GM19099 (cell line): ENCODE data around the gene DMP1.

Experiments
- POLR2A ChIP-seq: IDR thresholded peaks from 3 replicates; pipeline ENCODE4 v1.6.1; 2011; ENCODE audit warnings: low read depth; ENCODE audit not compliant: insufficient read length; ENCODE audit errors: extremely low read depth

Gene DMP1

GRCh38 chr4:87659247-87659931 lies 9.3 kb downstream of the DMP1 start:
- no peak for TF ChIP-seq POLR2A

- no peak for TF ChIP-seq POLR2A
These were observed 12.8 kb downstream of the DMP1 start for GRCh38 chr4:87662871-87663270.

DNA sequence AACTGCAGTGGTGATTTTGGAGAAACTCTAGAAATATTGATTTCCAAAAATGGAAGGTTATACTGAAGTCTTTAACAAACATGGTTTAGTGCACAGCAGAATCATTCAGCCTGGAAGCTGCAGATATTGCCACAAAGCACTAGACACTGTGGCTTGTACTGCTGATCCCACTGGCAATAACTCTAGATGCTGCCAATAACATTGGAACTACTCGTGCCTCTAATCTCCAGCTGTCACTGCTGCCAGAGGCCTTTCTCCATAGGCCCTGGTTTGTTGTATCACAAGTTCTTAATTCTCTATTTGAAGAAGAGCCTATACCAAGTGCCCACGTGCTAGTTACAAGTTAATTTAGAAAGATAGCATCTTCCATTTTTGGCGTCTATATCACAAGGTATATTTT lies 19.3 kb downstream of the DMP1 start:
- TF ChIP-seq POLR2A = no peak

DNA sequence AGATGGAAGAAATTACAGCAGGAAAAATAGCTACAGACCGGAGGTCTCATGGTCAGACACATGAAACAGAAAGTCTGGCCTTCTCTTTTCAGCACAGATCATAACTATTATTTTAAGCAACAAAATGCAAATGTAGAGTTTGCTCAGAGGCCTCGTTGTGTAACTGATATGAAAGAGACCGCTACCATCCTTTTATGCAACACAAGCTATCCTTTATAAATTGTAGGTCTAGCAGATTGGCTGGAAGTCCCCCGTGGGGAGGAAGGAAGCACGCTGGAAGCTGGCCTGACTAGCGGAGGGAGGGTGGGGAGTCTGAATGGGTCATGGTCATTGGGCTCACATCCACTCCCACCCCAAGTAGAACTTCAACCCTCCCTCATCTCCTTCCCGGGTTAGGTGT lies 27.7 kb downstream of the DMP1 start:
- no peak for TF ChIP-seq POLR2A

- no peak for TF ChIP-seq POLR2A
These were observed 29.5 kb downstream of the DMP1 start for GRCh38 chr4:87679449-87680169.

DNA sequence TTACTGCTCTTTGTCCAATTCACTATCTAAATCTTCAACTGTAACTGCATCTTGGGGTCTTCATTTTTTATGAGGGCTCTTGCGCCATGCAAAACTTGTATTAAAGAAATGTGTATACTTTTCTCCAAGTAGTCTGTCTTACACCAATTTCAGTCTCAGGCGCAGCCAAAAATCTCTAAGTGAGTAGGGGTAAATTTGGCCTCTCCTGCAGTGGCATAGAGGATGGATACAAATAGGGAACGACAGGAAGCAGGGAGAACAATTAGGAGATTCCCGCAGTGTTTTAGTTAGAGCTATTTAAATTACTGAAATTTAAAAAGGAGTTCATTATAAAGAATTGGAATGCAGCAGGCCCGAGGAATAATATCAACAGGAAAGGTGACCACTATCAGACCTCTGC lies 30.2 kb downstream of the DMP1 start:
- no peak for TF ChIP-seq POLR2A

GRCh38 chr4:87688316-87688715 lies 38.2 kb downstream of the DMP1 start:
- TF ChIP-seq POLR2A = no peak

GRCh38 chr4:87697272-87697671 lies 47.2 kb downstream of the DMP1 start:
- no peak for TF ChIP-seq POLR2A

GRCh38 chr4:87697945-87698344 lies 47.9 kb downstream of the DMP1 start:
- TF ChIP-seq POLR2A = no peak

DNA sequence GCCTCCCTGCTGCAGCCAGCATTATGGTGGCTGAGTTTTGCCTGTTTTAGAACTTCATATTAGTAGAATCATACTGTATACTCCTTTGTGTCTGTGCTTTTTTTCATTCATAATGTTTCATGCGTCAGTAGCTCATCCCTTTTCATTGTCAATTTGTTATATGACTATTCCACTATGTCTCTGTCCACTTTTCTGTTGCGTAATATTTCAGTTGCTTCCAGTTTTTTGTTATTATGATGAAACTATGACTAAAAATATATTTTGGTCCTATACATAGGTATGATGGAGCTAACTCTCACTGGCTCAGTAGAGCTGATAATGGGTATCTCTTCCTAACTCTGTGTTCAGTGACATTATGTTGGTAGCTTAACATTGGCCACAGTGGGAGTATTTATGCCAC lies 48.3 kb downstream of the DMP1 start:
- no peak for TF ChIP-seq POLR2A

DNA sequence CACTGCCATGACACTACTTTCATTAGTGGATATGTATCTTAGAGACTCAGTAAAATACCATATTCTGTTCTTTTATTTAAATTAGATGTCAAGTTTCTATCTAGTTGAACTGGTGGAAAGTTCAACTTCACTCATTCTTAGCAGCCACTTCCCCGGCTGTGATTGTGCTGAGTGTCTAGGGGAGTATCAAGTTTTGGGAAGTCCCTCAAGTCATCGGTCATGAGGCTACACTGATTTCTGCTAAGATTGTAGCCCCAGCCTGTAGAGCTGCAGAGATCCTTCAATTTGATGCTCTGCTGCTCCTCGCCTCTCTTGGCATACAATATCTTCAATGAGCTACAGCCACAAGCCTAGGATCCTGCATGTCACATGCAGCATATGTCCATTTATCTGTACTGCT lies 53.9 kb downstream of the DMP1 start:
- no peak for TF ChIP-seq POLR2A

GRCh38 chr4:87707279-87707918 lies 57.3 kb downstream of the DMP1 start:
- TF ChIP-seq POLR2A = no peak
